Natural killer cell (primary cell): ENCODE measurements around the gene CAPZA2. TPM values are rescaled to one million over a fixed set of nuclear protein-coding genes. Genes with fewer than 3 reads are reported as not detected.
A peak's percentile ranks its signal among the peaks of the same experiment; 100 is the strongest.
"Not testable (repeated sequence)": the region's sequence is repeated elsewhere in the genome, so short reads cannot be mapped to it uniquely, and the experiment has no call there.

Source experiments
- ATAC-seq, 3 donors: fragments of 150-1000 bp in 2 of 3; fragments of 200-7000 bp in 1 of 3; cut with Tn5 transposase; 1 replicate in 1 of 3; 2 replicates in 2 of 3; pipeline ENCODE4 v1.10.0; 2021; ENCODE audit warnings: mild to moderate bottlenecking in 2 of 3, moderate library complexity in 2 of 3
- DNase-seq, 2 donors: peaks; one replicate each; pipeline versions ENCODE4 v3.0.0 to v3.0.0-alpha.2; 2013 to 2021; ENCODE audit warnings: mixed read lengths in 1 of 2
- H3K27ac ChIP-seq: one replicate; pipeline ENCODE4 v1.5.1; 2013; ENCODE audit warnings: mild to moderate bottlenecking, low read length
- H3K27me3 ChIP-seq: one replicate; pipeline ENCODE4 v1.6.1; 2013; ENCODE audit warnings: low read length; ENCODE audit not compliant: control insufficient read depth, insufficient read depth
- H3K36me3 ChIP-seq: one replicate; pipeline ENCODE4 v1.6.1; 2013; ENCODE audit warnings: low read length; ENCODE audit not compliant: control insufficient read depth, insufficient read depth
- H3K4me1 ChIP-seq: one replicate; pipeline ENCODE4 v1.6.1; 2013; ENCODE audit warnings: low read length; ENCODE audit not compliant: control insufficient read depth, insufficient read depth
- H3K4me3 ChIP-seq: one replicate; pipeline ENCODE4 v1.5.1; 2013; ENCODE audit warnings: low read length
- H3K9me3 ChIP-seq: one replicate; pipeline ENCODE4 v1.6.1; 2013; ENCODE audit warnings: low read length; ENCODE audit not compliant: control insufficient read depth, insufficient read depth
- H3K27ac Mint-ChIP-seq, 2 donors: one replicate each; pipeline ENCODE4 v1.8.0; 2022; ENCODE audit warnings: mild to moderate bottlenecking in 2 of 2, mixed read lengths in 2 of 2, moderate library complexity in 1 of 2
- H3K27me3 Mint-ChIP-seq, 2 donors: one replicate each; pipeline ENCODE4 v1.8.0; 2022; ENCODE audit warnings: low read depth in 2 of 2, mixed read lengths in 2 of 2
- H3K36me3 Mint-ChIP-seq: one replicate; pipeline ENCODE4 v1.8.0; 2022; ENCODE audit warnings: mixed read lengths
- H3K4me1 Mint-ChIP-seq, 2 donors: one replicate each; pipeline ENCODE4 v1.8.0; 2022; ENCODE audit warnings: mixed read lengths in 2 of 2
- H3K4me3 Mint-ChIP-seq: one replicate; pipeline ENCODE4 v1.8.0; 2022; ENCODE audit warnings: mild to moderate bottlenecking, moderate library complexity, mixed read lengths
- H3K9me3 Mint-ChIP-seq, 2 donors: one replicate each; pipeline ENCODE4 v1.8.0; 2022; ENCODE audit warnings: mixed read lengths in 2 of 2
- CTCF ChIP-seq: fragments of 200-600 bp; IDR thresholded peaks from one replicate; pipeline ENCODE4 v1.8.0; 2022; ENCODE audit warnings: antibody characterized with exemption
- WGBS: methylation state at CpG from one replicate; pipeline ENCODE4 v1.1.7; 2013; ENCODE audit warnings: missing lambda C conversion rate; ENCODE audit not compliant: insufficient coverage; 5-methylcytosine and 5-hydroxymethylcytosine counted together
- intact Hi-C: fragments of 100-400 bp; cut with micrococcal nuclease; formaldehyde crosslinking; loops from one replicate; pipeline ENCODE4 v1.14.2; 2022
- total RNA-seq, 4 donors: library from RNA; stranded (reverse); fragments of 120-200 nt in 1 of 4; gene quantifications; one replicate each; pipeline versions ENCODE4 v1.2.3 to v1.2.4, GENCODE V29; 2013 to 2022

Gene CAPZA2
- total RNA-seq, 3 donors from 2014 or later (not counting 1 experiment from before 2014, with no cell fraction given) = 97.0 to 135 (median 131) TPM

GRCh38 chr7:116955801-116956476 is 93.6 kb downstream of the CAPZA2 start:
- peaks cover 11% of the 10 kb centered on the region for H3K4me1 ChIP-seq
- WGBS = 62% methylated on average over 4 of the region's 4 CpGs
- H3K36me3 ChIP-seq = no peaks in the 10 kb centered on the region
- DNase-seq = peak in 1 of 2 donors; percentile 17
- Mint-ChIP-seq H3K27ac (peak overlapping the region; percentile 24 to 36), H3K9me3 (no peaks in the 10 kb centered on the region), H3K4me3 (no peak overlapping the region), H3K4me1 (peaks cover 21 to 22% of the 10 kb centered on the region in 2 donors), H3K36me3 (no peaks in the 10 kb centered on the region), H3K27me3 (peaks cover 0 to 2% of the 10 kb centered on the region in 2 donors)
- H3K4me3 ChIP-seq = no peak overlapping the region
- no peaks in the 10 kb centered on the region for H3K9me3 ChIP-seq
- no peak overlapping the region for H3K27ac ChIP-seq
- no peaks in the 10 kb centered on the region for H3K27me3 ChIP-seq
- no peak for ATAC-seq
- no peak for TF ChIP-seq CTCF
- intact Hi-C loops = no loop called here

- Mint-ChIP-seq H3K27me3 (no peaks in the 10 kb centered on the region), H3K4me3 (no peak overlapping the region), H3K36me3 (no peaks in the 10 kb centered on the region), H3K27ac (peak overlapping the region in 1 of 2 donors; percentile 36), H3K9me3 (no peaks in the 10 kb centered on the region), H3K4me1 (peaks cover 21 to 27% of the 10 kb centered on the region in 2 donors)
- Histone ChIP-seq H3K36me3 (no peaks in the 10 kb centered on the region), H3K27me3 (no peaks in the 10 kb centered on the region), H3K4me3 (no peak overlapping the region), H3K27ac (no peak overlapping the region), H3K4me1 (peaks cover 11% of the 10 kb centered on the region), H3K9me3 (no peaks in the 10 kb centered on the region)
- WGBS = 100% methylated on average over 1 of the region's 2 CpGs
- intact Hi-C loops = no loop called here
- no peak for TF ChIP-seq CTCF
- DNase-seq = no peak
- ATAC-seq = no peak
Observed at GRCh38 chr7:116956477-116956804, 94.1 kb downstream of the CAPZA2 start.

- DNase-seq = no peak
- peaks cover 30 to 37% of the 10 kb centered on the region in 2 donors for H3K4me1 Mint-ChIP-seq
- no peak overlapping the region for H3K27ac ChIP-seq
- H3K27ac Mint-ChIP-seq = no peak overlapping the region
- H3K27me3 Mint-ChIP-seq = no peaks in the 10 kb centered on the region
- H3K4me3 Mint-ChIP-seq = no peak overlapping the region
- H3K4me1 ChIP-seq = peaks cover 8% of the 10 kb centered on the region
- H3K9me3 Mint-ChIP-seq = no peaks in the 10 kb centered on the region
- no peaks in the 10 kb centered on the region for H3K9me3 ChIP-seq
- intact Hi-C loops = no loop called here
- no peaks in the 10 kb centered on the region for H3K36me3 Mint-ChIP-seq
- TF ChIP-seq CTCF = no peak
- H3K36me3 ChIP-seq = no peaks in the 10 kb centered on the region
- H3K27me3 ChIP-seq = no peaks in the 10 kb centered on the region
- 79% methylated on average over 2 of the region's 2 CpGs for WGBS
- no peak overlapping the region for H3K4me3 ChIP-seq
- ATAC-seq = no peak
Observed at GRCh38 chr7:116957874-116958273, 95.5 kb downstream of the CAPZA2 start.

- DNase-seq = peak in 1 of 2 donors; percentile 31
- Mint-ChIP-seq H3K4me3 (peak overlapping the region; percentile 7), H3K27ac (peak overlapping the region; percentile 35 to 45), H3K4me1 (peaks cover 15 to 22% of the 10 kb centered on the region in 2 donors)
- H3K27me3 Mint-ChIP-seq, H3K9me3 Mint-ChIP-seq, H3K27me3 ChIP-seq, H3K4me1 ChIP-seq, H3K27ac ChIP-seq, H3K9me3 ChIP-seq, ATAC-seq, H3K36me3 Mint-ChIP-seq, intact Hi-C loops, H3K4me3 ChIP-seq, H3K36me3 ChIP-seq: not testable (repeated sequence)
- no CpG with 5 or more reads among the region's 4 CpGs for WGBS
Observed at GRCh38 chr7:116961966-116962673, 99.7 kb downstream of the CAPZA2 start.
